ENCODE data around the gene SLC39A2.
"Not testable (repeated sequence)": the region's sequence is repeated elsewhere in the genome, so short reads cannot be mapped to it uniquely, and the experiment has no call there.

SLC39A2 gene

DNA sequence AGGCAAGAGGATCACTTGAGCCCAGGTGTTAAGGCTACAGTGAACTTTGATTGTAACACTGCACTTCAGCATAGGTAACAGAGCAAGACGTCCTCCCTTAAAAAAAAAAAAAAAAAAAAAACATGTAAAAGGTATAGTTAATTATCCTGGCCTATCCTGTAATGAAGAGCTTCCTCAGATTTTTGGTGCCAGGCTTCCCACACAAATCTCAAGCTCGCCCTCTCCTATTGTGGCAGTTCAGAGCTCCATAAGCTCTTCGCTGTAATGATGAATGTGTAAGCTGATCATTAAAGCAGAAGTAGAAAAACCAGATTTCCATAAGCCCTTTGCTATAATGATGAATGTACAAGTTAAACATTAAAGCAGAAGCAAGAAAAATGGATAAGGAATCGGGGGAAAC is 2.0 kb upstream of the SLC39A2 start:
- no peak for DNase-seq (ENCODE audit: low read depth)

DNA sequence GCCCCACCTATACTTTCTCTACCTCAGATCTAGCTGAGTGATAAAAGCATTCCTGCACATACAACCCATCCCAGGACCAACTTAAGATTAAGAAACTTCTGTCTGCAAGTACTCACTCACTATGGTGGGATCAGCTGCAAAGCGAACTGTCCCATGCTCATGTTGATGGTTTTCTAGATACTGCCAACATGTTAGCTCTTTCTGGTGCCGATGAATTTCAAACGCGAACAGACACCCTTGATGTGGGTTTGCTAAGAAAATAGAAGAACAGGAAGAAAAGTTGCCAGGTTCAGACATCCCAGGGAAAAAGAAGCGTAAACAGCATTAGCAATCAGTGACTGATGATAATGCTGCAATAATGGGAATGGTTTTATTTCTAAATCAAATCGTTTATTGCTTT is 1.5 kb upstream of the SLC39A2 start:
- DNase-seq (ENCODE audit: low read depth) = no peak

DNA sequence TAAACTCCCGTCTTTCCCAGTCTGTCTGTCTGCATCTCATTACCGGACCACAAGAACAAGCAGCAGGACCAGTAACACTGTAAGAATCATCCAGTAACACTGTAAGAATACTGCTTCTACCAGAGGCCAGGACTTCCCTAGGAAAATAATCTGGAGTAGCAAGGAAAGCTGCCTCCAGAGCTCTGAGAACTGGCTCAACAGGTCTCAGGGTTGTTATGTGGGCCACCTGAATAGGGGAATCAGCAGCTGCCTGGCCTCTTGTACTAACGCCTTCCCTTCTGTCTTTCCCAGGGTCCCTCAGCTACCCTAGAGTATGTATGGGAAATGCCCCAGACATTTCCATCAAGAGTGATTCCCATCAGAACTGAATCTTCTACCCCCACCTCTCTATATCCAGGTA is 954 bp upstream of the SLC39A2 start:
- no peak for DNase-seq (ENCODE audit: low read depth)

DNA sequence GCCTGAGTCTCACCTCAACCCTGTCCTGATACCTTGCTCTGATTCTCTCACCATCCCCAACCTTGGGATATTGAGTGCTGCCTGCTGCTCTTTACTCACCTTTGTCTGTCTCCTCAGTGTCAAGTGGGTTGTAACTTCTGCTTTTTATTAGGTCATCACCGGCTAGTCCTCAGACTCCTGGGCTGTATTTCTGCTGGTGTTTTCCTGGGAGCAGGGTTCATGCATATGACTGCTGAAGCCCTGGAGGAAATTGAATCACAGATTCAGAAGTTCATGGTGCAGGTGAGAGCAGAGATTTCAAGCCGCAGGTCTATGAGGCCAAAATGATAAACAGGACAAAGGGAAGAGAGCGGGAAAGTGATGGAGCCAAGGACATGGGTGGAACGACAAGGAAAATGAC is 498 bp downstream of the SLC39A2 start:
- DNase-seq (ENCODE audit: low read depth) = no peak

DNA sequence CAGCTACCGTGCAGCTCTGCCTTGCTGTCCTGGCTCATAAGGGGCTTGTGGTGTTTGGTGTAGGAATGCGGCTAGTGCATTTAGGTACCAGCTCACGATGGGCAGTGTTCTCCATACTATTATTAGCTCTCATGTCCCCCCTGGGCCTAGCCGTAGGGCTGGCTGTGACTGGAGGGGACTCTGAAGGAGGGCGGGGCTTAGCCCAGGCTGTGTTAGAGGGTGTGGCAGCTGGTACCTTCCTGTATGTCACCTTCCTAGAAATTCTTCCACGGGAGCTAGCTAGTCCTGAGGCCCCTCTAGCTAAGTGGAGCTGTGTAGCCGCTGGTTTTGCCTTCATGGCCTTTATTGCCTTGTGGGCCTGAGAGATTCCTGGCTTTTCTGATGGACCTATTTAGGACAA is 2.1 kb downstream of the SLC39A2 start:
- no peak for DNase-seq (ENCODE audit: low read depth)

DNA sequence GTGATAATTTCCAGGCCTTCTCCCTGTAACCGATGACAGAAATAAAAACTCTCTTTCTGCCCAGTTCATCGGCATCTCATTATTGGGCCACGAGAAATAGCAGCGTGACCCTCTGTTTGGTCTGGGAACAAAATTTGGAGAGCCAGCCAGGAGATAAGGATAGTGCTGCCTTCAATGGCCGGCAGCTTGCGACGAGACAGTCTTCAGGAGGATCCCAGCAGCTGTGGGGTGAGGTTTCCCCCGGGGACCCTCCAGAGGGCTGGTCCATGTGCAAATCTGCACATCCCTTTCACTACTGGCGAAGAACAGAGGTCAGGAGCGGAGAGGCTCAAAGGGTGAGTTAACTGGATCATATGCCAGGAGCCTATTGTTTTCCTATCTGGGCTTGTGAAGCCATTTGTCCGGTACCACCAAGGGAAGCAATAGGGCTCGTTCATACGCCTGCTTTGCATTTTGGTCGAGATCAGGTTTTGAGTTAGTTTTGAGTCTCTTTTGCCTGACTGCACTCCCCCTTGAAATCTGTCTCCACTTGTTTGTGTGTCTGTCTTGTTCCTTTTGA is 4.8 kb downstream of the SLC39A2 start:
- no peak for DNase-seq (ENCODE audit: low read depth)

DNA sequence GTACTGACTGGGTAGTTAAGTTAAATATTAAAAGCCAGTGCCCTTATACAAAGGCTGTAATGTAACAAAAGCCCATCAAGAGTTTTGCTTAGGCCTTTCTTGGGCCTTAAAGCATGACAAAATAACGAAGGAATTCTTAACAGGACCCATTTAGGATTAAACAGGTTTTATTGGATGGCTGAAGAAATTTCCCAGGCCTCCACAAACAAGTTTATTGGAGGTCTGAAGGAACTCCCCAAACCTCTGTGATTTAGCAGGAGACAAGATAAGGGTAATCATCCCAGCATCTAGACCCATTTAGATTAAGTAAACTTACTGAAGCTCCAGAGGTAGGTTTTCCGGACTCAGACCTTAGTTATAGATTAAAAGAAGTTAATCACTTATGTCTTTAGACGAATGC is 10.6 kb downstream of the SLC39A2 start:
- not testable (repeated sequence) for DNase-seq (ENCODE audit: low read depth)

DNA sequence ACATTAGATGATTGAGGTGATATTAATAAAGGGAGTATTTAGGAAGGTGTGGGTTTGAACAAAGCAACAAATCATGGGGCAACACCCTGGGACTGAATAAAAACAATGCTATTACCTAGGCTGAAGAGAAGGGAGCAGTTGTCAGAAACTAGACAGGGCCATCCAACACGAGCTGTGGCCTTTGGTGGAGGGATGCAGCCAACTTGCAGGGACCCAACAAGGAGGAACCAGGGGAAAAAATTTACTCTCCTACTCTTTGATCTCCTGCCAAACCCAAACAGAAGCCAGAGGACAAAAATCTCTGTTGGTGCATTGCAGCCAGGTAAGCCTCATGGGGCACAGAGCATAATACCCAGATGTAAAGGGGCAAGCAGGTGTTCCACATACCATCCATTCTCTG is 12.0 kb downstream of the SLC39A2 start:
- no peak for DNase-seq (ENCODE audit: low read depth)

DNA sequence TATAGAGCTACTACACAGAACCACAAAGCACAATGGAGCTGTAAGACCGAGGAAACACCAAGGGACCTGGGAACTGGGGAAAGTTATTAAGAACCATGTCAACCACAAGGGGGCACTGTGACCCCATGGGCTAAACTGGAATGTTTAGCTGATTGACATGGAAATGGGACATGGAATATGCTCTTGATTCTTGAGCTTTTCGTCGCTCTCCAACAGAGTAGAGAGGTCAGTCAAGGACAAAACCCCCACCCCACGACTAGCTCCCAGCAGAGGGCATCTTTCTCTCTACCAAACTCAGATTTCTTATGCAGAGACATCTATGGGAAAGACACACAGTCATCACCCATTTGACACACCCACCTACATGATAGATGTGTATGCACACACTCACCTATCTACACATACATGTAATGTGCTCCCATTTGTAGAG is 15.7 kb downstream of the SLC39A2 start:
- peak; percentile 57 for DNase-seq (ENCODE audit: low read depth)

DNA sequence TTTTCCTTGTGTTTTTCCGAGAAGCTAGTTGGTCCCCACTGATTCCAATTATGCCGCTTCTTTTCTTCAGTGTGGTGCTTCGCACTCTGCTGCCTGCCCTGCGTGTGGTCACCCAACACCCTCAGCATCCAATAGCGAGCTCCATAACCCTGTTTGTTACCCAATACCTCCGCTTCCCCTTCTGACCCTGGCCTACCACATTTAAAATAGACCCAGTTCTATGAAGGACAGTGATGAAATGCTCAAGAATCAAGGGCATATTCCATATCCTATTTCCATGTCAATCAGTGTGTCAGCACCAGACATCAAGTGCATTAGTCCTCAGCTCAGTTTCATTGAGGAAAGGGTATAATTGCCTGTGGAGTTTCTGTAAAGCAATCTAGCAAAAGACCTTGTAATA is 16.2 kb downstream of the SLC39A2 start:
- no peak for DNase-seq (ENCODE audit: low read depth)

DNA sequence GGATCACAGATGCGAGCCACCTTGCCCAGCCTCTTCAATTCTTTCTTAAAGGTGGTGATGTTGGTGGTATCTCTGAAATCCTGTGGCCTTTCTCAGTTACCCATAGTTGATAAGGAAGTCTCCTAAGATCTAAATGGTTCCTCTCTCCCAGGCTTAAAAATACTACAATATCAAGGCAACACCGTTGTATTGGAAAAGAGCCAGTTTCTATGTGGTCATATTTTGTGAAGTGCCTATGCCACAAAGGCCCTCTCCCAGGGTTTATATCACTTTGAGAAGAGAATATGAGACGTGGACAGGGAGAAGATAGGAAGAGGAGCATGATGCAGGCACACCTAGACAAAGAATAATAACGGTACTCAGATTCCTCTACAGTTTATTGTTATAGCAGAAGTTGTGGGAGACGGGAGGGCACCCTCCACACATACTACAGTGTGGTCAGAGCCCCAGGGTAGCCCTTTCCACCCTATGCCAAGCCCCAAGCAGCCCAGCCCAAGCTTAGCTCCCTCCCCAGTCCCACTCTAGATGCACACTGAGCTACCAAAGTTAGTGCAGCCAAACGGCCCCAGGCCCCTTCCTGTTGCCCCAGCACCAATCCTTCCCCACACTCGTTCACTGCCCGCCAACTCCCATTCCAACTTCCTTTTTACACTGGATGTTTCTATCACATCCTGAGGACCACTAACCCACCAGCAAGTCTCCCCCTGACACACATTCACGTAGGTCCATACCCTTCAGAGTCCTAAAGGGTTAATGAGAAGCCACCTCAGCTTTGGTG is 17.5 kb downstream of the SLC39A2 start:
- DNase-seq (ENCODE audit: low read depth) = no peak

DNA sequence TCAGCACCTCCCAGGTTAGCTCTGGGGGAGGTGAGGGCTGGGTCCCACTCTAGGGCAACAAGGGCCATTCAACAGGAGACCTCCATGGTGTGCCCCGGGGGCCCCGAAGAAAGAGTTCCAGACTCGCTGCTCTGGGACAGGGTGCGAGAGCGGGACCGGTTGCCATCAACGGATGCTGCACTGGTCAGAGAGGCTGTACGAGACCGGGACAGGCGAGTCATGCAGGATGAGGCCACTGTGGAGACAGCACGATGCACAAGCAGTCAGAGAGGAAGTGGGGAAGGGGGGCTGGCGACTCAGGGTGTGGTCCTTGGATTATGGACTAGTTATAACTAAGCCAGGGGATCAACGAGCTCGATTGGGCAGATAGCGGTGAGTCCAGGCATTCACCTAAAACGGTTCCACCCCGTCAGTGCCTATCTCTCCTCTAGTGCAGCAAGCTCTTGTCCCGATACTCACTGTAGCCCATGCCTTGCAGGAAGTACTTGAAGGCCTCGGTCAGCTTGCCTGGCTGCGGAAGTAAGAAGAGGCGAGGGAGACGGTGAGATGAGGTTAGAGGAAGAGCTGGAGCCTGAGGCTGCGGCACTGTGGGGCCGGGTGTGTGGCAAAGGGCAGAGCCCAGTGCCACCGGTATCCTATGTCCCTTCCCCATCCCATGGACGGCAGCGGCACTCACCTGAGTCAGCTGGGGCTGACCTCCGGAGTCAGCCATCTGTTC is 18.6 kb downstream of the SLC39A2 start:
- no peak for DNase-seq (ENCODE audit: low read depth)

DNA sequence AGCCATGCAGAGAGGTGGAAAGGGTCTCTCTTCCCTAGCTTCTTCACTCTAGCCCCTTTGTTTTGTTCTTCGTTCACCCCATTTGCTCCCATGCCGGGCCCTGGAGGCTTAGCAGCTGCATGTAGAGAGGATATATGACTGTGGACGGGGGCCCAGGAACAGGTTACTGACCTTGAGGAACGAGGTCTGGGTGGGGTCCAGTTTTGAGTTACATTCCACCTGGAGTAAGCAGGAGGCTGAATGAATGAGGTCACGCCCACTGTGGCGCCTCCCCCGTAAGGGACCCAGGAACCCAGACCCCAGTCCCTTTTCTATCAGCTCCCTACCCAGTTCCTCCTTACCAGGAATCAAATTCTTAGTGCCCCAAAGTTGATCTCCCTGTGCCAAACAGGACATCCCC is 19.2 kb downstream of the SLC39A2 start:
- no peak for DNase-seq (ENCODE audit: low read depth)

DNA sequence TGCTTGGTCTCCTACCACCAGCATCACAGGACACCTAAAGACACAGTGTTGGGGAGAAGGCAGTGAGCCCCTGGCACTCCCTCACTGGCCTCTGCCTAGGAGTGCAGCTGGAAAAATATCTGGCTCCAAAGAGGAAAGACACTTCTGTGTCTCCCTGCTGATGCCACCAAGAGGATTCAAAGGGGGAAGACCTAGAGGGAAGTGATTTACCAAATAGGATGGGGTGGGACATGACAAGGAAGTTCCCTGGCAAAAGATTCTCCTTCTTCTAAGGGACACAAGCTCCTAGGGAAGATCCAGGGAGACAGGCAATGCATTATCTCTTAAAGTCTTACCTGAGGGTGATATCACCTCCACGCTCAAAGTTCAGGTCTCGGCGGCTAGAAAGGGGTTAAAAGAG is 19.7 kb downstream of the SLC39A2 start:
- no peak for DNase-seq (ENCODE audit: low read depth)

DNA sequence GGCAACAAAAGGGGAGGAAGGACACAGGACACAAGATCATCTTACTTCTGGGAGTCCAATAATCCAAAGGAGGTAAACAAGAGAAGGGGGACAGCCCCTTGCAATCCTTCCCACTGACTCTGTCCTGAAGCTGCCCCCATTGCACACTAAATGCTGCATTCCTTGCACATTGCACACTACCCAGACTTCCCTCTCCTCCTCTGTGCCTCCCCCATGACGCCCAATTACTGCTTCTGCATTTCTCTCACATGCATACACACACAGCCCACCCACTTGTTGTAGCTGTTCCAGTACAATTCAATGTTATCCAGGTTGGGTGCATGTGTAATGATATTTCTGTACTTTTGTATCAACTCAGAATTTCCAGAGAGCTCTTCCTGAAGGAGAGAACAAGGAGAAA is 20.3 kb downstream of the SLC39A2 start:
- no peak for DNase-seq (ENCODE audit: low read depth)

DNA sequence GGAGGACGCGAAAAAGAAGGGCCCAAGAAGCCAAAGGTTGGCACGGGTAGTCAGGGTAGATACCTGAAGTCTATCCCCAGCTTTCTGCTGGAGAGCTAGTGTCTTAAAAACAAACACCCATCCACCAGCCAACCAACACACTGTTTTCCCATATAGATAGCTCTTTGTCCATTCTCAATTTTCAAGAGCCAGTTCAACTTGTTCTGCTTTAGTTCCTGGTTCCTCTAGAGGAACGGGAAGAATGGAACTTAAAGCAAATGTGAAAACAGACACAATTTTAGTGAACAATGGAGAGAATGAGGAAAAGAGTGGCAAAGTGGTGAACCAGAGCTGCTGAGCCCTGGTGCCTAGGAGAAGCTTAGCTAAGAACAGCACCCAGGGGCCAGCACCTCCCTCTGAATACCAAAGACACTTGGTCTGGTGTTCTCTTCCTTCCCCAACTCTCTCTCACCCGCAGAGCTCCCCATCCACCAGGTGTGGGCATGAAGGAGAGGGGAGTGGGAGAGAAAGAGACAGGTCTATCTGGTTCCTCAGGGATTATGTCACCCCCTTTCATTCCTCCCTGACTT is 22.0 kb downstream of the SLC39A2 start:
- no peak for DNase-seq (ENCODE audit: low read depth)

DNA sequence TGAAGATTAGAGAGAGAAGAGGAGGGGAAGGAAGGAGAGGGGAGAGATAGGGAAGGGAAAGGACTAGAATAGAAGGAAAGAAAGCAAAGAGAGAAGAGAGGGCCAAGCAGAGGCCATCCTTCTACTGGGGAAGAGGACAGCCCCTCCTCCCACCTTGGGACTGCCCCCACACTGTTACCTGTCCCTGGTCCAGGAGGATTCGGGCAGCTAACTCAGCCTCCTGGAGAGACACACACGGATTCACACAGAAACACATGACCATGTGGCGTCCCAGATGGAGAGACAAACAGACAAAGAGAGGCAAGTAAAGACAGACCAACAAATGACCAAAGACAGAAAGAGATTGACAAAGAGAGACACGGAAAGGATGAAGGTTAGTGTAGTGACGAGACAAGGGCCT is 23.6 kb downstream of the SLC39A2 start:
- DNase-seq (ENCODE audit: low read depth) = no peak

DNA sequence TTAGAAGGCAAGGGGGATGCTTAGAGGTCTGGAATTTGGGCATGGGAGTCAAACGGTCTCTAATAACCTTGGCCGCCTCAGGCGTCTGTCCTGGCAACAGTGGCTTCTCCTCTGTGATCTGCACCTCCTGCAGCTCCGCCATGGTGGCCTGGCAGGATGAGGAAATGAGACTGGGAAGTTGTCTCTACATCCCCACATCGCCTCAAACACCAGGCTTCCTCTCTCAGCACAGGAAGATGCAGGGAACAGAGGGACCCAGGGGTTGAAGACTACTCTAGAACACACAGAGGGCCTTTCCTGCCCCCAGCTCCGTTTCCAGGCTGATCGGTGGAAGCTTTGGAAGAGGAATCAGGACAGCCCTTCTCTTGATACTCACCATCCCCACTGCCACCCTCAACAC is 24.1 kb downstream of the SLC39A2 start:
- no peak for DNase-seq (ENCODE audit: low read depth)

DNA sequence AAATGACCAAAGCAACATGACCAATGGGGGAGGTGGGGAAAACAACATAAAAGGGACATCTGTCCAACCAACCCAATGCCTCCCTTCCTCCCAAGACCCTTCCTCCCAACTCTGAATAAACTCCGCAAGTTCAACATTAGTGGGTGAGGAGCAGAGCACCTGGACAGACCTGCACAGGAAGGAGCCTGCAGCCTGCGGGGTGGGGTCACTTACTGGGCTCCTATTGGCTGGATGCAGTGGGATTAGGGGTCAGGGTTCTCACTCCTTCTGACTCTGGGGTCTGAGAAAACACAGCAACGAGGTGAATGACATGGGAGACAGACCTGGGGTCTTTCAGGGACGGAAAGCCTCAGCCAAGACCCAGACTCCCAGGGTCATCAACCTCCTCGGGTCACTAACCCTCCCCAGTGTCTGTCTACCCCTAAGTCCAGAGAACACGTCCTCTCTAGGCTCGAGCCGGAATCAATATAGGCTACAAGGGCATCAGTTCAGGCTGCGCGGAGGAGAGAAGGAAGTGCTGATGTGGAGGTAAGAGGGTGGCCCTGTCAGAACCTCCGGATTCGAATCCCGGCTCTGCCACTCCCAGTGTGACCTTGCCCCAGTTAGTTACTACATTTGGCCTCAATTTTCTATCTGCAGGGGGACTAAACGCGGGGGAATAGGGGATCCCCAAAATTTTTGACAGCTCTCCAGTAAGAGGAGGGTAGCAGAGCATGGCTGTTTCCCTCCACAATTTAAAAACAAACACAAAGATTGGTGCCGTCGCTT is 24.9 kb downstream of the SLC39A2 start:
- DNase-seq (ENCODE audit: low read depth) = no peak

DNA sequence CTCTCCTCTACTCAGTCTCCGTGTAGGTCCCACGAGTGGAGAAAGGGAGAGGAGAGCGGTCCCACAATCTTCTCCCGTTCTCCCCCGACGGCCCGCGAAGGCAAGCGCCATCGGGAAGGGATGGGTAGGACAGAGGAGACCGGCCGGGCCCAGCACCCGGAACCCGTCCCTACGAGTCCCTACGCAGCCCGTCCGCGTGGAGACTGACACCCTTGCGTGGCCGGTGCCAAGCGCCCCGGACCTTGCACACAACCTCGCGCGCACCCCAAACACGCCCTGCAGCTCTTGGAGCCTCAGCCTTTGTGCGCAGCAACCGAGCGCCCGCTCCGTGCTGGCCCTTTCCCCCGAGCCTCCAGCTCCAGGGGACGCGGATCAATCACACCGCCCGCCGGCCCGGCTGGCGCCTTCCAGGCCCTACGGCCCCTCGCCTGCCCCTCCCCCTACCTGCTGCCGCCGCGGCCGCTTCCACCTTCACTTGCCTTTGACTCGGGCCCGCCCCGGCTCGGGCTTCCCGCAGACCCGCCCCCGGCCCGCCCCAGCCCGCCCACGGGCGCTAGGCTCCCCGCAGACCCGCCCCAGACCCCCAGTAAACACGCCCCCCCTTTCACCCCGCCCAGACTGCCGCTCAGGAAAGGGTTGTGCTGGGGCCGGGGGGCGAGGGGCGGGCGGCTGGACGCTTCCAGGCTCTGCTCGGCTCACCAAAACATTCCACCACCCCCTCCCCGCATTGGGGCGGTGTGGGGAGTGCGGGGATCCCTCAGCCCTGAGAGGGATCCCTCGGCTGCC is 25.7 kb downstream of the SLC39A2 start, which contains the start of gene NDRG2:
Gene NDRG2, minus strand, starts transcription at position 477 of the 786 bp plus-strand sequence. CDS start 1,746 bp downstream, outside the sequence.
- DNase-seq (ENCODE audit: low read depth) = no peak

Measured in GM04504 (cell line).